Fibroblast of lung (primary cell): ENCODE results near the gene ISYNA1.

Experiments used
- CTCF ChIP-seq, 2 donors: IDR thresholded peaks in 1 of 2; conservative IDR thresholded peaks in 1 of 2; 1 replicate in 1 of 2; 2 replicates in 1 of 2; pipeline ENCODE4 v1.5.1; 2011 to 2012; ENCODE audit warnings: low read length in 2 of 2, control low read depth in 1 of 2, inconsistent platforms in 1 of 2, low read depth in 1 of 2, mild to moderate bottlenecking in 1 of 2
- EZH2 ChIP-seq: IDR thresholded peaks from 2 replicates; pipeline ENCODE4 v1.5.1; 2012; ENCODE audit warnings: low read length, control low read depth, mild to moderate bottlenecking; ENCODE audit errors: missing control alignments

GRCh38 chr19:18424890-18425514 lies 12.9 kb downstream of the ISYNA1 start:
- TF ChIP-seq CTCF (conservative IDR thresholded peaks at IDR 0.05 in 1 of 2, IDR thresholded peaks at IDR 0.05 in 1 of 2; ENCODE audit: low read depth in 1 of 2, low read length in 2 of 2) (no peak), EZH2 (no peak)
